HepG2 (cell line): ENCODE data around the gene GRIN3A. TPM values are rescaled to one million over a fixed set of nuclear protein-coding genes. Genes with fewer than 3 reads are reported as not detected.

Source experiments
- ATAC-seq: fragments of 200-7000 bp; cut with Tn5 transposase; 3 replicates; pipeline ENCODE4 v1.9.1; 2020; ENCODE audit warnings: mild to moderate bottlenecking, moderate library complexity
- BruUV-seq: library from RNA; stranded (reverse); fragments of 400-500 nt; replicated peaks from 2 replicates; lab custom pipeline; 2021; lab: Mats Ljungman, UMichigan
- CTCF ChIA-PET: fragments of 300-600 bp; formaldehyde crosslinking; extraction: SDS; loops from one replicate; lab custom pipeline; 2021; ENCODE audit warnings: low total read pairs, inconsistent platforms, low intra/inter-chr PET ratio; lab: Yijun Ruan, JAX
- POLR2A ChIA-PET: fragments of 350-600 bp; sonication (Branson Sonifier 250); formaldehyde crosslinking; loops from one replicate; lab custom pipeline; 2020; ENCODE audit warnings: antibody characterized with exemption, inconsistent platforms; lab: Yijun Ruan, JAX
- DNase-seq: peaks from one replicate; pipeline ENCODE4 v3.0.0-alpha.2; 2015; ENCODE audit warnings: low spot score
- FAIRE-seq: peaks from 3 replicates; lab custom pipeline; 2011; peaks lifted over from hg19 to GRCh38; lab: Jason Lieb, UNC
- H2AFZ ChIP-seq: one replicate; pipeline ENCODE4 v1.6.1; 2011; ENCODE audit warnings: low read length, inconsistent platforms
- H3K27ac ChIP-seq: fragments of 300-600 bp; 3 replicates; pipeline ENCODE4 v1.8.0; 2011; ENCODE audit warnings: mixed run types, mild to moderate bottlenecking, mixed read lengths, low read length, inconsistent platforms; ENCODE audit not compliant: insufficient read depth; ENCODE audit errors: extremely low read length
- H3K27me3 ChIP-seq, 2 experiments: fragments of 200-600 bp in 1 of 2; 2 replicates in 1 of 2; 3 replicates in 1 of 2; pipeline versions ENCODE4 v1.6.0 to v1.8.0; 2011; ENCODE audit warnings: low read length in 2 of 2, mild to moderate bottlenecking in 2 of 2, moderate library complexity in 2 of 2, inconsistent platforms in 1 of 2; ENCODE audit not compliant: insufficient read depth in 2 of 2, control insufficient read depth in 1 of 2
- H3K36me3 ChIP-seq, 2 experiments: fragments of 200-600 bp in 1 of 2; replicated peaks in 1 of 2; 2 replicates in 1 of 2; 3 replicates in 1 of 2; pipeline versions ENCODE4 v1.5.1 to v1.8.0; 2011; ENCODE audit warnings: low read length in 2 of 2, inconsistent platforms in 1 of 2; ENCODE audit not compliant: insufficient read depth in 2 of 2, control insufficient read depth in 1 of 2
- H3K4me1 ChIP-seq: 2 replicates; pipeline ENCODE4 v1.5.1; 2012; ENCODE audit warnings: low read length, inconsistent platforms; ENCODE audit not compliant: insufficient read depth
- H3K4me2 ChIP-seq: 2 replicates; pipeline ENCODE4 v1.6.0; 2011; ENCODE audit warnings: low read depth, low read length, inconsistent platforms
- H3K4me3 ChIP-seq, 3 experiments: fragments of 200-600 bp in 1 of 3; sonication (generic), shearing (Covaris generic) in 1 of 3; replicated peaks in 1 of 3; 2 replicates each; pipeline ENCODE4 v1.5.1; 2011 to 2016; ENCODE audit warnings: low read length in 3 of 3, inconsistent platforms in 2 of 3, low read depth in 2 of 3, mild to moderate bottlenecking in 2 of 3, control low read depth in 1 of 3, mixed read lengths in 1 of 3; ENCODE audit not compliant: insufficient read depth in 1 of 3
- H3K79me2 ChIP-seq: one replicate; pipeline ENCODE4 v1.6.1; 2011; ENCODE audit warnings: low read length, inconsistent platforms; ENCODE audit not compliant: insufficient read depth
- H3K9ac ChIP-seq: 2 replicates; pipeline ENCODE4 v1.6.0; 2011; ENCODE audit warnings: mild to moderate bottlenecking, low read depth, low read length, inconsistent platforms; ENCODE audit not compliant: insufficient read depth
- H3K9me3 ChIP-seq: 2 replicates; pipeline ENCODE4 v1.5.1; 2012; ENCODE audit warnings: mild to moderate bottlenecking, low read length
- H4K20me1 ChIP-seq: 2 replicates; pipeline ENCODE4 v1.6.0; 2011; ENCODE audit warnings: inconsistent platforms, mild to moderate bottlenecking, low read length, moderate library complexity; ENCODE audit not compliant: insufficient read depth
- AGO2 ChIP-seq: fragments of 200-400 bp; formaldehyde crosslinking; optimal IDR thresholded peaks from 2 replicates; pipeline ENCODE3; 2017; ENCODE audit warnings: mild to moderate bottlenecking, low read depth, low read length, moderate library complexity
- FLYWCH1 ChIP-seq: sonication (generic); formaldehyde crosslinking; IDR thresholded peaks from 2 replicates; pipeline ENCODE4 v1.8.1; 2023; ENCODE audit warnings: mild to moderate bottlenecking, missing genetic modification reagents
- GMEB2 ChIP-seq: IDR thresholded peaks from 2 replicates; pipeline ENCODE4 v1.6.1; 2016; ENCODE audit warnings: missing biosample characterization, missing genetic modification reagents, low read depth
- MAFF ChIP-seq: IDR thresholded peaks from 2 replicates; pipeline ENCODE4 v1.6.1; 2011; ENCODE audit warnings: low read depth, low read length, improper control_type of control experiment
- MAFK ChIP-seq, 2 experiments: IDR thresholded peaks in 1 of 2; conservative IDR thresholded peaks in 1 of 2; 2 replicates each; pipeline ENCODE4 v1.6.1; 2011; ENCODE audit warnings: improper control_type of control experiment in 2 of 2, low read length in 2 of 2
- MTERF4 ChIP-seq: sonication (generic); formaldehyde crosslinking; IDR thresholded peaks from 2 replicates; pipeline ENCODE4 v1.8.0; 2023; ENCODE audit warnings: mild to moderate bottlenecking, missing genetic modification reagents
- NFKB2 ChIP-seq: sonication (generic); formaldehyde crosslinking; IDR thresholded peaks from 2 replicates; pipeline ENCODE4 v1.4.0; 2020; ENCODE audit warnings: missing genetic modification reagents, borderline replicate concordance
- POLR2G ChIP-seq: fragments of 200-400 bp; formaldehyde crosslinking; IDR thresholded peaks from 2 replicates; pipeline ENCODE4 v1.6.1; 2018; ENCODE audit warnings: mild to moderate bottlenecking, low read depth, low read length, moderate library complexity
- RBM39 ChIP-seq: fragments of 200-400 bp; formaldehyde crosslinking; IDR thresholded peaks from one replicate; pipeline ENCODE4 v1.6.1; 2018; ENCODE audit warnings: antibody characterized with exemption, mild to moderate bottlenecking, low read depth, low read length; ENCODE audit not compliant: poor library complexity, severe bottlenecking
- TSC22D2 ChIP-seq: sonication (generic); formaldehyde crosslinking; IDR thresholded peaks from 2 replicates; pipeline ENCODE4 v1.5.1; 2020; ENCODE audit warnings: missing genetic modification reagents, mild to moderate bottlenecking, borderline replicate concordance
- ZNF629 ChIP-seq: sonication (generic); formaldehyde crosslinking; conservative IDR thresholded peaks from 2 replicates; pipeline ENCODE4 v1.5.0; 2020; ENCODE audit warnings: missing genetic modification reagents
- WGBS: methylation state at CpG from one replicate; pipeline ENCODE4 v1.1.6; 2017; ENCODE audit warnings: low lambda C conversion rate; 5-methylcytosine and 5-hydroxymethylcytosine counted together
- in situ Hi-C: cut with HindIII; loops from 2 replicates; pipeline ENCODE4 v1.10.0; 2017; ENCODE audit warnings: low pct_unique_long_range_greater_than_20kb; ENCODE audit not compliant: extremely low pct_ligation_motif_present
- intact Hi-C: fragments of 100-400 bp; cut with micrococcal nuclease; formaldehyde crosslinking; loops from one replicate; pipeline ENCODE4 v1.10.0; 2022; ENCODE audit not compliant: unreplicated experiment
- polyA plus RNA-seq, 8 experiments: library from polyadenylated mRNA; depleted of rRNA in 3 of 8; stranded (reverse) in 7 of 8; unstranded in 1 of 8; fragments of >200 nt; fragmentation: Illumina TruSeq in 4 of 8; extraction: Trizol in 4 of 8; gene quantifications; 2 replicates each; pipeline versions ENCODE4 v1.2.1 to v1.2.3, GENCODE V29; 2011 to 2016; ENCODE audit warnings: low read depth in 4 of 8, missing spikeins in 1 of 8, mixed read lengths in 1 of 8; ENCODE audit not compliant: insufficient read depth in 1 of 8
- total RNA-seq, 5 experiments: library from RNA; depleted of rRNA; stranded (reverse); fragments of >200 nt; fragmentation: Illumina TruSeq; extraction: Trizol; gene quantifications; 2 replicates each; pipeline ENCODE4 v1.2.3, GENCODE V29; 2016; ENCODE audit warnings: low read depth in 1 of 5

Gene GRIN3A
- total and polyA plus RNA-seq, 2 of the 13 experiments (the other 11 are each of a cell fraction or from before 2014, with no cell fraction given) = not detected

- H3K27me3 ChIP-seq = no peaks in the 10 kb centered on the region
- H4K20me1 ChIP-seq = no peaks in the 10 kb centered on the region
- H3K4me1 ChIP-seq = peaks cover 21% of the 10 kb centered on the region
- H3K36me3 ChIP-seq = peaks cover 3 to 39% of the 10 kb centered on the region in 2 experiments; a peak in 4 of 5 replicates
- TF ChIP-seq AGO2 = no peak
- TF ChIP-seq ZNF629 (CRISPR knock-in tag) = no peak
- TF ChIP-seq GMEB2 = no peak
- no peak for TF ChIP-seq POLR2G
- TF ChIP-seq FLYWCH1 (CRISPR knock-in tag) = no peak
- no peak for TF ChIP-seq TSC22D2 (CRISPR knock-in tag)
- TF ChIP-seq MAFF = peak; percentile 77
- TF ChIP-seq NFKB2 (CRISPR knock-in tag) = no peak
- TF ChIP-seq MTERF4 = no peak
- TF ChIP-seq MAFK (conservative IDR thresholded peaks at IDR 0.05 in 1 of 2, IDR thresholded peaks at IDR 0.05 in 1 of 2; ENCODE audit: low read length in 2 of 2) = peak; percentile 71 to 85
- no peak for TF ChIP-seq RBM39
- no peak overlapping the region for H3K9ac ChIP-seq
- no peak overlapping the region for H3K27ac ChIP-seq
- H3K4me2 ChIP-seq = no peak overlapping the region
- BruUV-seq = no TSS peak
- no peak for FAIRE-seq
- no peak overlapping the region for H3K4me3 ChIP-seq
- ChIA-PET CTCF (no interaction called here), POLR2A (no interaction called here)
- in situ Hi-C loops = loop anchor here (25.0 kb wide), 1 partner anchor 828 kb away; no protein-coding TSS in a partner anchor
- no peak for DNase-seq
- no peak overlapping the region for H2AFZ ChIP-seq
- ATAC-seq = no peak
- no peaks in the 10 kb centered on the region for H3K9me3 ChIP-seq
- peaks cover 10% of the 10 kb centered on the region for H3K79me2 ChIP-seq
- WGBS = 98% methylated on average over 8 of the region's 8 CpGs
- intact Hi-C loops = no loop called here
These were observed 198.4 kb downstream of the GRIN3A start for GRCh38 chr9:101540069-101540468.
